Inferior parietal cortex (tissue), 1 donor: ENCODE results near the gene RASSF4.

Source experiments
- DNase-seq: peaks from one replicate; pipeline ENCODE4 v3.0.0-alpha.2; 2016; ENCODE audit errors: extremely low spot score

Gene RASSF4

DNA sequence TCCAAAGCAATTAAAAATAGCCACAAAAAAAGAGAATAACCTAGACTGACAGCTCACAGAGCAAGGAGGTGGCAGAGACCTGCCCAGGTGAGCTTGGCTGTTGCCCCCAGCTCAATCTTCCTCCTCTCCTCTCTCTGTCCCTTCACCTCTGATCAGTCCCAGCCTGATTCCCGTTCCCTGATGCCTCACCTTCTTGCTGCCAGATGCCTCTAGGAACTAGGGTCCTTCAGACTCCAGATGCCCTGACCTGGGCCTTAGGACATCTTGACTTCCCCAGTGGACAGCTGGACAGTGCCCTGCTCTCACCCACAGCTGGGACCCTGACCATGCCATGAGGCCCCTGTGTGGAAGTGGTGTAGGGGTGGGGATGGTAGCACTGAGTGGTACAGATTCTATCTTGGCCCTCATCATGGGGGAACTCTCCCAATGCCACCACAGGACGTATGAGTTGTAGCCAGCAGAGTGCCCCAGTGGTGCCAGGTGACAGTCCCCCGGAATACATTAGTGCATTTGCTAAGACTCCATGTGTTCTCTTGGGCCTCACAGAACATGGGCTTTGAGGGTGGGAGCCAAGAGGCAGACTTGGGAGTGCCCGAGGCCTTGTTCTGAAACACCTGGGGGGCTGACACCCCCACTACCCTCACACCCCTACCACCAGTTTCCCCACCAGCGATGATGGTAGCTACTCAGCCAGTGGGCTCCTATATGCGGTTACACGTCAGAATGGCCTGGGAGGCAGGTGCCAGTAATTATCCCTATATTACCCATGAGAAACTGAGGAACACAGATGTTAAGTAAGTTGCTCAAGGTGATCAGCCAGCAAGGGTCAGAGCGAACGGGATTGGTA is 17.0 kb downstream of the RASSF4 start:
- no peak for DNase-seq

DNA sequence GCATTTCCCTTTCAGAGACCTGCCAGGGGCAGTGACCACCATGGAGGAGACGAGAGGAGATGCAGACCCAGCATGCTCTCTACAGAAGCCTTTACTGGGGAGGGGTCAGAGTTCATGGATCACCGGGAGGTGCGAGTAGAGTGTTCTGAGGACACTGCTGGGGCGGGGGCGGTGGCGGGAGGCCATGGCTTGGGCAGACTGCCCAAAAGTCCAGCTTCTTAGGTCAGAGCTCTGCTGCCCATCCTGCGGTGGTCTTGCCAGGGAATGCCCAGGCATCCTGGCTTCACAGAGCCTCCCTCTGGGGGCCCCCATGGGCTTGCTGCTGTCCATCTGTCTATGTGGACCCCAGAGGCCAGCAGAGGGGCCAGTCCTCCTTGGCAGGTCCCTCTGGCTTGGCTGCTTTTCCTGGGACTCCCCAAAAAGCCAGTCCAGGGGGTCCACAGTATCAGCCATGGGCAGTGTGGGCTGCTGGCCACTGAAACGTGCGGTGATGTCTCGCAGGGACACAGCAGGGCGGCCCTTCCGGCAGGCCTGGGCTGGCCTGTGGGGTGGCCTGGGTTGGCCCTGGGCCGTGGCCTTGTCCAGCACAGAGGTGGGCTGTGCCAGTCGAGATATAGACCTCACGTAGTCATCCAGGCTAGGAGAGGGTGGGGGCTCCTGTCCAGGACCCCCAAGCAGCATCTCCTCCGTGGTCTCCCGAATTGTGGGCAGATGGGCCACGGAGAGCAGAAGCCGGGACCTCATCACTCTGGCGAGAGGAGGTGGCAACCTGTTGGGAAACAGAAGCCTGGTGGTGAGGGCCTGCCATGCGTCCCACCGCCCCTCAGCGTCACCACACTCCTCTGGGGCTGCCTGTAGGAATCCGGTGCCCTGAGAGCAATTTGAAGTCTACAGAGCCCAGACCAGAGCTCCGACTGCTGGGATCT is 17.9 kb downstream of the RASSF4 start:
- DNase-seq, result no peak

DNA sequence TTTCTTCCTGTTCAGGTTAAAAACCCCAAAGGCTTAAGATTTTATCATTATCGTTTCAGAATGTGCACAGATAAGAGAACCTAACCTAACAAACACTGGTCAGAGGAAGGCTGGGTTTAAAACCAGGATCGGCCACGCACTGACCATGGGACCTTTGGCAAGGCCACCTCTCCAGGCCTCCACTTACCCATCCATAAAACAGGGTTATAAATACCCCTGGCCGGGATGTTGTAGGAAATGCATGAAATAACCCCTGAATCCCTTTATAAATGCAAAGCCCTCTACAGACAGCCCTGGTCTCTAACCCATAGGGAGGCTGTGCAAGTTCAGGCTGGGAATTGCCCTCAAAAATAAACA is 18.6 kb downstream of the RASSF4 start:
- DNase-seq, result no peak

DNA sequence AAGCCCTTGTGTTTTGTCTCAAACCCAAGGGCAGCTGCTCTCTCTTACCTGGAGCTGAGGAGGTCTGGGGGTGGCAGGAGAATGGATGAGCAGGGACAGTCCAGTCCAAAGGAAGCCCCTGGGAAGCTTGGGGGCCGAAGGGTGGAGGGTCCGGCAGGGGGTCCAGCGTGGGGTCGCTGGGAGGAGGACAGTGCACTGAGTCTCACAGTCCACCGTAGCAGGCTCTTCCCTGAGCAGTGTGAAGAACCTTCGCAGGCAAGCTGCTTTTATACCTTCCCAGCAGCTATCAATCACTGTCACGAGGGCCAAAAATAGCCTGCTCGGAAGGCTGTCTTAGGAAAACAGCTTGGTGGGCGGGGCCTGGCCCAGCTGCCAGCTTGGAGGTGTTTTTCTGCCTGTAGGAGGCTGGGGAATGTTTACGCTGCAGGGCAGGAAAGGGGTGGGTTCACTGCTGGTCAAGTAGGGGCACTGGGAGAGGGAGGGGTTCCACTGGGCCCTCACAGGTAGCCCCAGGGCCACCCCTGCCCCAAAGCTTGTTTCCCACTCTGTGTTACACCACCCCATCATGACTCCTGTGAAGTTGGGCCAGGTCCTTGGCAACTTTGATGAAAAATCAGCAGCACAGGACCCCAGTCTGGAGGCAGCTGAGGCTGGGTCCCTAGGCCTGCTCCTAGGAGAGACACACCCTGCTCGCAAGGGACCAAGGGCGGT is 19.1 kb downstream of the RASSF4 start, which contains the start of gene DEPP1:
Gene DEPP1 (minus strand): TSS at position 240 of the 711 bp plus-strand sequence. CDS start 779 bp downstream, outside the sequence.
- peak; percentile 74 for DNase-seq

DNA sequence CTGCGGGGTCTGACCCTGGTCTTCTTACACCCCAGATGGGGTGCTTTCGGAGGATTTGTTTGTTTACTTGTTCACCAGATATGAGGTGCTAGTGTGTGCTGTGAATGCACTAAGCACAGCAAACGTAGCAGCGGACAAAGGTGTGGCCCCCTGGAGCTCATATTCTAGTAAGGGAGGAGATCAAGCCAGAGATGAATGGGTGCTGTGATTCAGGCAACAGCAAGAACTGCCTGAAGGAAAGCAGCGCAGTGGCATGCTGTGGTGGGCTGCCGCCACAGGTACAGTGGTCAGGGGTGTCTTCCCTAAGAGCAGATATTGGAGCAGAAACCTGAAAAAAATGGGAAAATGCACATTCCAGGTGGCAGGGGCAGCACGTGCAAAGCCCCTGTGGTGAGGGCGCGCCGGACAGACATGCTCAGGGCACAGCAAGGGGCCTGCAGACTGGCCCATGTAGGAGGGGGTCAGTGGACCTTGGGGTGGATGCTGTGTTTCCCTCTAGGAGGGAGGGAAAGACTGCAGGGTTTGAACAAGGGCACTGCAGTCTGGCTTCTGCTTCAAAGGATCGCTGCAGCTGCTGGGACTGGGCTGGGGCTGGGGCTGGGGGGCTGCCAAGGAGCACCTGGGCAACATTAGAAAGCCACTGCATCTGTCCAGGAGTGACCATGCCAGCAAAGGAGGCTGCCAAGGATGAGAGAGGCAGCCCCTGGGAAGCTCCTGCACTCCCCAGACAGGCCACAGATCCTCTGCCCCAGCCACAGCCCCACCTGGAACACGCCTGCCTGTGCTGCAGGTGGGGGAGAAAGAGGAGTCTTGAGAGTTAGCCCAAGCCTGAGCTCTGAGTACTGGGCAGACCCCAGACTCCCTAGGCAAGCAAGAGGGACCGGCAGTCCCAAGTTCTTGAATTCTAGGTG is 19.9 kb downstream of the RASSF4 start:
- no peak for DNase-seq

DNA sequence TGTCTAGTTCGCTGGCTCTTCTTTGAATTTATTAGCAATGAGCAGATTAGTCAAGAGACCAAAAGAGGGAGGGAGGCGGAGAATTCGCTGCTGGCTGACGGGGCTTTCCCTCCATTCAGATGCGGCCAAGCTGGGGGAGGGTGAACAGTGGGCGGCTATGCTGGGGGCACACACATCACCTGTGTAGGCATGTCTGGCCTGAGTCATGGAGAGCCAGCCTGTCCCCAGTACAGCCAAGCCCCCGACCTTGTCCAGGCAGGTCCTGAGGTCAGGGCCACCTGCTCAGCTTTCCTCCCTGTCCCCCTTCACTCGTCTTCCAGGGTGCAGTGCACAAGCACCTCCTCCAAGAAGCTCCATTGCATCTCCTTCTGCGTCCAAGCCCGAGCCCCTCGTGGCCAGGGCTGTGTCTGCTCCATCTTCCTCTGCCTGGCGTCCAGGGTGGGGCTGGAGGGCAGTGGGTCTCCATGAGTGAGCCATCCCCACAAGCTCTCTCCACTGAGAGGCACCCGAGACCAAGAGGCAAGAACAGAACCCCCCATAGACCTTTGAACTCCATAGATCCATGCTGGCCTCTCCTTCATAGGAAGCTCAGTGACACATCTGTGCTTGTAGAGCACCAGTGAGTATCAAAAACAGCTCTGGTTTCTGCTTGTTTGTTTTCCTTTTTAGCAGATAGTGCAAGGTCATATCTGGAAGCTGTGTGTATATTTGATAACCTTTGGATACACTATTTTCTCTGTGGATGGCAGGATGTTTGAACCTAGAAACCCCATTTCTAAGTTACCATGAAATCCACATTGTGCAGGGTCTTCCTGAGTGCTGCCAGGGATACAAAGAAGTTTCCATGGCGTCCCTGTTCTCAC is 20.9 kb downstream of the RASSF4 start:
- no peak for DNase-seq

DNA sequence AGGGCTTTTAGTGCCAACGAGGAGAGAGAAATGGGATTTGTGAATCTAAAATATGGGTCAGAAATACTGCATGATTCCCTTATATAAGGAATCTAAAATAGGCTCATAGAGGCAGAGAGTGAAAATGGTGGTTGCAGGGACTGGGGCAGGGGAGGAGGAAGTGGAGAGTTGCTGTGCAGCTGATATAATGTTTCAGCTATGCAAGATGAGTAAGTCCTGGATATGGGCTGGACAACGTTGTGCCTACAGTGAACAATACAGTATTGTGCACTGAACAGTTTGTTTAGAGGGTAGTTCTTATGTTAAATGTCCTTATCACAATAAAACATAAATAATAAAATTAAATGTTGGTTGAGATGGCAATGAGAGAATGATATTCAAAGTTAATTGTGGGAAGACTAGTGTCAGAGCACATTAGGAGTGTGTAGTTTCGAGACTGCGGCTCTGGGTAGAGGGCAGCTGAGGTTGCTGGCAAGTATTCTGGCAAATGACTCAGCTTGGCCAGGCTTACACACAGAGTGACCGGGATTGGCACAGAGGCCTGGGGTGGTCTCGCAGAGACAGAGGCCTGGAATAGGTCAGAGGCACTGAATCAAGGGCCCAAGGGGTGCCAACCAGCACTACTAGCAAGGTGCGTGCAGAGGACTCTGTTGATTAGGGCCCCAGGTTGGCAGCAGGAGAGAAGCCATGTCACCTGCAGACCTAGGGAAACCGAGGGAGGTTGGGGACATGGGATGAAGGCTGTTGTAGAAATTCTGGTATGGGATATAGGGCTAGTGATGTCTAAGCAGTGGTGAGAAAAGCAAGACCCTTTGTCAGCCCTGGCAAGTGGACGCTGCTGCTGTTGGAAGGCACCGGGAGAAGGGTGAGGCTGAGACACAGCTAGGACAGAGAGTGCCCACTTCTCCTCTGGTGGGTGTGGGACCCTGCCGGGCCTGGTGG is 21.8 kb downstream of the RASSF4 start:
- peak; percentile 60 for DNase-seq

DNA sequence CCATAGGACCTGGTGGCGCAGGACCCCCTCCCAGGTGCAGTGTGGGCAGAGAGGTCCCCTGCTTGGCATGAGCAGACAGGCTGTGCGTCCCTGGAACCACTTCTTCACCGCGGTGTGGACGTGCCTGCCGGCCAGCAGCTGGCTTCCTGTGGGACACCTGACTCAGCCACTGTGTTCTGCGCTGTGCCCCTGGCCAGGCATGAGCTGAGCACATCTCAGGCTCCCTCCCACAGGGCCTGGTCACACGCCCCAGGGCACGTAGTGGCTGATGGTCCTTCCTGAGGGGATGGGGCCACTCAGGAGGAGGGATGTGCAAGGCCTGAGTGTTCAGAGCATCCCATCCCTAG is 22.5 kb downstream of the RASSF4 start:
- no peak for DNase-seq

DNA sequence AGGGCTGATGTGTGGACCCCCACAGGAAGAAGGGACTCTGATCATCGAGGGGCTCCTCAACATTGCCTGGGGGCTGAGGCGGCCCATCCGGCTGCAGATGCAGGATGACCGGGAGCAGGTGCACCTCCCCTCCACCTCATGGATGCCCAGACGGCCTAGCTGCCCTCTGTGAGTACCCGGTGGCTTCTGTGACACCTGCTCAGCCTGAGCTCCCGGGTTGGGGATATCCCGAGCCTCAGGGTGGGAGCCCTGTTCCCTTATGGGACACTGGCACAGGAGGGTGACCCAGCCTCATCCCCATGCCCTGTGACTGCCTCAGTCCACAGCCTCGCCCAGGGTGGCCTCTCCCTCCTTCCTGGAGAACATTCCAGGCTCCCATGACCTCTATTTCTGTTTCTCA is 22.9 kb downstream of the RASSF4 start:
- no peak for DNase-seq

DNA sequence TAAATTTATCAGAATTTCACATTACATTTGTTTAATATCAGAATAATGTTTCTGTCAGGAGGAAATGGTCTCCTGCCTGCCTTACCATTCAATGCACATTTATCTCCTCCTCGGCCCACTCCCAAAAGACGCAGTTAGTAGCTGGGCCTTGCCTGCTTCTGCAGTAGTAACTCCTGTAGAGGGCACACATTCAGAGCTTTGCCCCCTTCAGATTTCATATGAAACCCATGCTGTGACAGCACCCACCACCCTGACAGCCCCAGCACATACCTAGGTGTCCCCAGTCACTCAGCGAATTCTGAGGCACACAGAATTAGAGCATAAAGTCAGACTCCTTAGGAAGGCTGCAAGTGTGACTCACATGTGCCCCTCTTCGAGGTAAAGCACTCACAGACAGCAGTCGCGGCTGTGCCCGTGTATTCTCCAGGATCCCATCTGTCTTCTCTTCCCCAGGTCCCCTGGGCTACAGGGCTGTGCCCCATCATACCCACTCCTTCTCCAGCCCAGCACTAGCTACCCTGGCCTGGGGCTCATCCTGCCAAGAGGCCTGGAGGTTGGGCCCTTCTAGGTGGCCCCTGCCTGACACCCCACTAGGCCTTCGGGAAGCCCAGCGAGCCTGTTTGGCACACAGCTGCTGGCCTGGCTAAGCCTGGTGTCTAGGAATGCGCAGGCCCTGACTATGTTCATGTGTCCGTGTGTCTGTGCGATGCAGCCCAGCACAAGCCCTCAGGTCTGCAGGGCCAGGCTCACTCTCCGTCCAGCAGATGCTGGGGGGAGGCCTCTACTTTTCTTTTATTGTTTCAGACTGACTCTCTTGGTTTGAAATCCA is 23.7 kb downstream of the RASSF4 start:
- no peak for DNase-seq

DNA sequence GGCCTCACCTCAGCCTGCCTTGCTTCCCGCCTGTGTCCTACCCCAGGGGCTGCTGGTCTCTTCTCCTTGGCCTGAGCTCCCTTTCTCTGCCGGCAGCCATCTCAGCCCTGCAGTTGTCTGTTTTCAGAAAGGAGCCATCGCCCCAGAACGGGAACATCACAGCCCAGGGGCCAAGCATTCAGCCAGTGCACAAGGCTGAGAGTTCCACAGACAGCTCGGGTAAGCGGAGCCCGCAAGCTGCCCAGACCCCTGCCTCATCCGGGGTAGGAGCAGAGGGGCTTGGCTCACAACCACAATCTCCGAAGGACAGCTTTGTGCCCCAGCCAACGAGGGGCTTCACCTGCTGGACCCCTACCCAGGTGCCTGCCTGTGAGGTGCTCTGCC is 24.3 kb downstream of the RASSF4 start:
- DNase-seq, result no peak

DNA sequence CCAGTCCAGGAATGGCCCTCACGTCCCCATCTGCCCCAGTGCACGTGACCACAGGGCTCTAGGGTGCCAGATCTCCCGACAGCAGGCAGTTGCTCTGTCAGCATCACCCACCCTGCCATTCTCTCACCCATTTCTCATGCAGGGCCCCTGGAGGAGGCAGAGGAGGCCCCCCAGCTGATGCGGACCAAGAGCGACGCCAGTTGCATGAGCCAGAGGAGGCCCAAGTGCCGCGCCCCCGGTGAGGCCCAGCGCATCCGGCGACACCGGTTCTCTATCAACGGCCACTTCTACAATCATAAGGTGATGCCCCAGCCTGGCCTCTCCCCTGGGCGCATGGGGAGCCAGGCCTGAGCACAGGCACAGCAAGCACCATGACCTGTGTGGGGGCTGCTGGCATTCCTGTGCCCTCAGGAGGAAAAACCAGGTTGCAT is 25.1 kb downstream of the RASSF4 start:
- DNase-seq, result no peak

DNA sequence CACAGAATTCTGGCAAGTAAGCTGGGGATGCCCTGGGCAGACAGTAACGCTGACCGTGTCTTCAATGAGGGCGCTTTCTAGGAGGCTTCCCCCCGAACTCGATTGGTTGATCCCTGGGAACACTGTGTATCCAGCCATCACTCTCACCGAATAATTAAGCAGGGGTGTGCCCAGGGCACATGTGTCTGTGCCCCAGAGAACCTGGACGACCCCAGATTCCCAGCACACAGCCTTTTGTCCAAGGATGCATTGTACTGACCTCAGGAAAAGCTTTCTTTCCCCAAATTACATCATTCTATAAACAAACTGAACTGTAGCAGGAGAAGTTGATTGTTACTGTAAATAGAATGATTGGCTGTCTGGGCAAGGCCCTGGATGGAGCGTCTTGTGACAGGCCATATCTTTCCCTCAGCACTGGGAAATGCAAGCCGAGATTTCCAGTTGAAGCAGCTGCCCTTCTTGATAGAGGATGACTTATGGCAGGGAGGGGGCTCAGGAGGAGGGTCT is 25.6 kb downstream of the RASSF4 start:
- DNase-seq, result no peak

DNA sequence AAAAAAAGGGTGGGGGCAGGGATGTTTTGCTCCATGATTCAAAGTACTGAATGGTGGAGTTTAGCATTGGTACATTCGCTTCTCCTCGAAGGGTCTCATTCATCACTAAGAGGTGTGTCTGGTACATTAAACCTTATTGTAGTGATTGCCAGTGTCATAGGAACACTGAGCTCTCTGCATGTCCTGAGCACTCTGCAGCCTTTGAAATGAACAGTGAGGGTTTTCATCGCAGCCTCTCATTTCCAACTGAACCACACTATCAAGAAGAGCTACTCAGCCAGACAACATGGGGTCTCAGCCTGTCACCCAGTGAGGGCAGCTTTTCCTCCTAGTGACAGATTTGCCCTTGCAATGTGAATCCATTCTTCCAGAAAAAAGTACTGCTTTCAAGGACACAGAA is 26.6 kb downstream of the RASSF4 start:
- DNase-seq, result no peak

DNA sequence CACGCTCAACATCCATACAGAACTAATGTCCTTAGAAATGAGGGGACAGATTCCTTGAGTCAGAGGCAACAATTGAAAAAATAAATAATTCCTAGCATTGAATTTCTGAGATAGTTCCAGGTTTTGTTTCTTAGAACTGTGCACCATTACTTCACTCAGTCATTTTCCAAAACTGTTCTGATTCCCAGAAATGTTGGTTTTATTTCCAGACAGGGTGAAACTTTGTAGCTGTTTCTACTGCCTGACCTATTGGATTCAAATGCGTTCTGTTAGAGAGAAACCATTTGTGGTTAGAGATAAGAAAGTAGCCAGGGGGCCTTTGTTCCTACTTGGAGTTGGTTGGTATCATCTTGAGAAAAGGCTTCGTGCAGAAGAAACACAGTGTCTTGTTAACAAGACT is 27.1 kb downstream of the RASSF4 start:
- DNase-seq, result no peak

DNA sequence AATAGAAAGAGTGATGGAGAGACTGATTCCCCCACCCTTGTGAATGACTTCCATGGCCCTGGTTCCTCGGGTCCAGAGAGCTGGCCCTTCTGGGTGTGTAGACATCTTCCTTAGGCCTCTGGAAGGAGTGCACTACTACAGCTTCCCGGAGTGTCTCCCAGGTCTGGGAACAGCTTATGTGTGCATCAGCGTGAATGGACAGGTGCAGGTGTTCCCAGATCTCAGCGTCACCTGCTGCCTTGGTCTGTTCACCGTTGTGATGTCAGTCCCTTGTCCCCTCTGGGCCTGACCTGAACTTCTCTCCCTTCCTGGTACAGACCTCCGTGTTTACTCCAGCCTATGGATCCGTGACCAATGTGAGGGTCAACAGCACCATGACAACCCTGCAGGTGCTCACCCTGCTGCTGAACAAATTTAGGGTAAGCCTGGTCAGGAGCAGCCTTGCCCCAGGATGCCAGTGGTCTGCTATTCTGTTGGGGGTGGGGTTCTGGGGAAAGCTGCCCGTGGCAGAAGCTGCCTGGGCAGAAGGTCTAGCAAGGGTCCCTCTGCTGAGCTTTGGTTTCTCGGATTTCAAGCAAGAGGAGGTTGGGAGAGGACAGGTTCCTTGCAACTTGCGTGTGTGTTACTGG is 29.5 kb downstream of the RASSF4 start:
- DNase-seq, result no peak

DNA sequence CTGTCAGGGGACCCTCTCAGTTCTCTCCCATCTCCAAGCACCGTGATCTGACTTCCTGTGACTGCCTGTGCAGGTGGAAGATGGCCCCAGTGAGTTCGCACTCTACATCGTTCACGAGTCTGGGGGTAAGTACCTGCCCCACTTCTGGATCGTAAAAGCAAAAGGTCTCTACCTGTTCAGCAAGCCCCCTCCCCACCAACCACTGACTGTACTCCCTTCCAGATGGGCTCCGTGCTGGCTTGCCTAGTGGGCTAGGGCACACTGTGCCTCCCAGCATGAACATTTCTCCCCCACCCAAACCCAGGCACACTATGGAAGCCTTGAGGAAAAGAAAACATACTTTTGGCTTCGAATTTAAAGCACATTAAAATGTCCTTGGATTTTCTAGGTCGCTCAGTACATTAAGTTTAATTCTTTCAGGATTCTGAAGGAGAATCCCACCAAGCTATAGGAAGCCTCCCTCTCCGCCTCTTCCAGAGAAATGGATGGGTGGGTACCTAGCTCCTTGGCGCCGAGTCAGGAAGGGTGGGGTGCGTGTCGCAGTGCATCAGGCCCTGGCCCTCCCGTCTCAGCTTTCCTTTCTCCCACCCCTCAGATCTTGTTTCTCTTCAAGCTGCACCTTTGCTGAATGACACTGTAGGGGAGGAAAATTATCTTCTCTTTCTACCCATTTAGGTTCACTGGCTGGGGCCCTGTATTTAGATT is 30.1 kb downstream of the RASSF4 start:
- DNase-seq, result no peak
